Stimulated activated naive CD8-positive, alpha-beta T cell treated with anti-CD3 and anti-CD28 coated beads, Interleukin-15, amount 100 ng/mL, for 72 hours (primary cell): ENCODE measurements around the gene FAR2.

ENCODE experiments used
- ATAC-seq: fragments of 150-1000 bp; cut with Tn5 transposase; 2 replicates; pipeline ENCODE4 v1.10.0; 2021; ENCODE audit warnings: mild to moderate bottlenecking, moderate library complexity
- DNase-seq, 2 donors: peaks; one replicate each; pipeline ENCODE4 v3.0.0; 2021 to 2022
- H3K27ac Mint-ChIP-seq, 2 donors: one replicate each; pipeline ENCODE4 v1.8.0; 2022; ENCODE audit warnings: mild to moderate bottlenecking in 2 of 2, mixed read lengths in 2 of 2, moderate library complexity in 2 of 2
- H3K27me3 Mint-ChIP-seq: one replicate; pipeline ENCODE4 v1.8.0; 2022; ENCODE audit warnings: mixed read lengths
- H3K4me1 Mint-ChIP-seq: one replicate; pipeline ENCODE4 v1.8.0; 2022; ENCODE audit warnings: mild to moderate bottlenecking, mixed read lengths
- H3K4me3 Mint-ChIP-seq, 2 donors: one replicate each; pipeline ENCODE4 v1.8.0; 2022; ENCODE audit warnings: mild to moderate bottlenecking in 2 of 2, mixed read lengths in 2 of 2, moderate library complexity in 1 of 2
- H3K9me3 Mint-ChIP-seq, 2 donors: one replicate each; pipeline ENCODE4 v1.8.0; 2022; ENCODE audit warnings: mixed read lengths in 2 of 2

FAR2 gene

DNA sequence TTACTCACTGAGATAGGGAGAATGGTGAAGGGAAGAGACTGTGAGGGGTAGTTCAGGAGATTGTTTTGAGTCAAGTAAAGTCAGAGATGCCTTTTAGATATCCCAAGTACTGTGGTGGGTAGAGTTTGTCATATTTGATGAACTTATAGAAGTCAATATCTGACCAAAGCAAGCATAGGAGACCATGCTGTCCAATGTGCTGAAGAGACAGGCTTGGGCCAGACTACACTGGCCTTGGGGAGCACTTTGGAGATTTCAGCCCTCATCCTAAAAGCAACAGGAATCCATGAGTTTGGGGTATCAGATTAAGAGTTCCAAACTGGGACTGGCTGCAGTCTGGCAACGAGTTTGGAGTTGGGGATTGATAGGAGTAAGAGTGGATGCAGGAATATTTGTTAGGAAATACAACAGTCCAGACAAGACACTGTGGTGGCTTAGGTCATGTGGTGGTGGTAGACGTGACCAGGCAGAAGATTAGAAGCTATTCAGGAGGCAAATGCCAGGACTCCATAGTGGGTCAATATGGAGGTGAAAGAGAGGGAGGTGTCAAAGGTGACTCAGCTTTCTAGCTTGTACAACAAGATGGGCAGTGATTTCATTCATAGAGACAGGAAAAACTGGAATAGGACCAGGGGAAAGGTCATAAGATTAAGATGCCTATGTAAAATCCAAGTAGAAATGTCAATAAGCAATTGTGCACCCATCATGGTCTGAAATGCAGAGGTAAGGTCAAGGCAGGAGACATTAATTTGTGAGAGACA lies 81.9 kb downstream of the FAR2 start:
- no peak for ATAC-seq
- H3K4me3 Mint-ChIP-seq, result no peak overlapping the region
- DNase-seq, result no peak
- no peak overlapping the region for H3K27ac Mint-ChIP-seq
- H3K9me3 Mint-ChIP-seq, result no peaks in the 10 kb centered on the region
- H3K4me1 Mint-ChIP-seq, result no peaks in the 10 kb centered on the region
- H3K27me3 Mint-ChIP-seq, result no peaks in the 10 kb centered on the region

DNA sequence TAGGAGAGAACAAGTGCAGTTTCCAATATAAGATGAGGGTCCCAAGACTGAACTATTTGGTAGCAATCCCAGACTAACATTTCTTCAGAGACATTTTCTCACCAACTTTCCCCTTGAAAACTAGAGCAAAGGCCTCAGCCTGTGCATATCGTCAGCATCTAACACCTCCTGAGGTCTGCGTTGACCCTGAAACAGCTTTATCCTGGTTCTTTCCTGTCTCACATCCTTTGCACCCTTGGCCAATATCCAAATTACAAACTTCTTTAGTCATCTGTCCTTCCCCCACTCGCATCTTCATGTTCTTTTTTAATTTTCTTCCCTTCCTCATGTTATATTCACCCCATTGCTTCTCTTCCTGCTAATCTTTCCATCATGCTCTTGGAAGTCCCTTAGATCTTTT lies 83.0 kb downstream of the FAR2 start:
- Mint-ChIP-seq H3K4me1 (no peaks in the 10 kb centered on the region), H3K9me3 (no peaks in the 10 kb centered on the region), H3K27me3 (no peaks in the 10 kb centered on the region), H3K27ac (no peak overlapping the region), H3K4me3 (no peak overlapping the region)
- DNase-seq, result no peak
- ATAC-seq, result no peak

DNA sequence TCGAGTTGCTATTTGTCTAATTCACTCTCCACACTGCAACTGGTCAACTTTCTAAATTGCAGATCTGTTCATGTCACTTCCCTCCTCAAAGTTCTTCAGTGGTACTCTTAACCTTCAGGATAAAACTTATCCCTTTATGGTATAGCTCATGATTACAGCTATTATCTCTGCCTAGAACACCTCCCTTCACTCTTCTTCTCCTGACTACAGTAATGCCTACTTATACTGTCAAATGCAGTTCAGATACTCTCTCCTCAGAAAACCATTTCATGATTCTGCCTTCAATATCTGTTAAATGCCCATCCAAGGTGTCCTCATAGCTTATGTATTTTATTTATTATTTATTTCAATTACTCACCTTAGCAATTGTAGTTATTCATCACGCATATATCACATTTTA lies 85.5 kb downstream of the FAR2 start:
- H3K27me3 Mint-ChIP-seq, result no peaks in the 10 kb centered on the region
- no peak overlapping the region for H3K4me3 Mint-ChIP-seq
- H3K4me1 Mint-ChIP-seq, result no peaks in the 10 kb centered on the region
- DNase-seq (no peak), ATAC-seq (no peak)
- no peak overlapping the region for H3K27ac Mint-ChIP-seq
- no peaks in the 10 kb centered on the region for H3K9me3 Mint-ChIP-seq

DNA sequence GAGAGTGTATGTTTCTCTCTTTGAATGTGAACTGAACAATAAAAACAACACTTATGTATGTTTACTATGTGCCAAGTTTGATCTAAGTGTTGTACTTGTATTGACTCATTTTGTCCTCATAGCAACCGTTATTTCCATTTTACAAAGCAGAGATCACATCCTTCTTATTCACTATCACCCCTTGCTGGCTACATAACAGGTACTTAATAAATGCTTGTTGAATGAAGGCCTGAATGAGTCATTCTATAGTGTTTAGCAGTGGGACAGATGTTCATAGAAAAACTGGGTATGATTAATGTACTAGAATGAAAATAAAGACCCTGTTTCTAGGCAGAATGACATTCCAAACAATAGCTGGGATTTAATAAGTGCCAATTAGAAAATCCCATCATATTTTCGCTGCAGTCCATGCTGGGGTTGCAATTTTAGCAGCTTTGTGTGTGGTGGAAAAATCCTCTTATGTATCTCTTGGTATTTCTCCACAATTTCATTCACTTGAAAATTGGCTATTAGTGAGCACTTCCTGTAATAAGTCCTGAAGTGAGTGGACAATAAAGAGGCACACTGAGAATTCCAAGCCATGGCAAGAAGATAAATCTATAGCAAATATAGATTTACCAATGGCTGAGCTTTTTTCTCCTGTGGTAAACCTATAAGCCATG lies 86.0 kb downstream of the FAR2 start:
- no peak for DNase-seq
- no peak for ATAC-seq

DNA sequence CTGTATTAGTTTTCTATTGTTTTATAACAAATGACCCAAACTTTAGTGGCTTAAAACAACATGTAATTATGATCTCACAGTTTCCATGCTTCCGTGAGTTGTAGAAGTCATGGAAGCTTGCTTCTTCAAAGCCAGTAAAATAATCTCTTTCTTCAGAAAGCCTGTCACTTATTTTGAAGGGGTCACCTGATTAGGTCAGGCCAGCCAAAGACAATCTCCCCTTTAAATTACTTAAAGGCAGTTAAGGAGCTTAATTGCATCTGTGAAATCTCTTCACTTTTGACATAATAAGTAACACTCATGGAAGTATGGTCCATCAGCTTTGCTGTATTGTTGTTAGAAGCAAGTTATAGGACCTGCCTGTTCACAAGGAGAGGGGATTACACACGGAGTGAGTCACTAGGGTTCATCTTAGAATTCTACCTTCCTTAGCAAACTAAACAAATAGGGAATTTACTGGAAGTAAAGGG lies 89.8 kb downstream of the FAR2 start:
- no peak overlapping the region for H3K27ac Mint-ChIP-seq
- H3K4me3 Mint-ChIP-seq, result no peak overlapping the region
- H3K9me3 Mint-ChIP-seq, result no peaks in the 10 kb centered on the region
- ATAC-seq, result no peak
- H3K27me3 Mint-ChIP-seq, result no peaks in the 10 kb centered on the region
- peaks cover 18% of the 10 kb centered on the region for H3K4me1 Mint-ChIP-seq
- no peak for DNase-seq

More for the DNA sequence above, 86.0 kb downstream of the FAR2 start:
- H3K9me3 Mint-ChIP-seq, result no peaks in the 10 kb centered on the region
- H3K4me3 Mint-ChIP-seq, result no peak overlapping the region
- no peaks in the 10 kb centered on the region for H3K4me1 Mint-ChIP-seq
- H3K27me3 Mint-ChIP-seq, result no peaks in the 10 kb centered on the region
- no peak overlapping the region for H3K27ac Mint-ChIP-seq

DNA sequence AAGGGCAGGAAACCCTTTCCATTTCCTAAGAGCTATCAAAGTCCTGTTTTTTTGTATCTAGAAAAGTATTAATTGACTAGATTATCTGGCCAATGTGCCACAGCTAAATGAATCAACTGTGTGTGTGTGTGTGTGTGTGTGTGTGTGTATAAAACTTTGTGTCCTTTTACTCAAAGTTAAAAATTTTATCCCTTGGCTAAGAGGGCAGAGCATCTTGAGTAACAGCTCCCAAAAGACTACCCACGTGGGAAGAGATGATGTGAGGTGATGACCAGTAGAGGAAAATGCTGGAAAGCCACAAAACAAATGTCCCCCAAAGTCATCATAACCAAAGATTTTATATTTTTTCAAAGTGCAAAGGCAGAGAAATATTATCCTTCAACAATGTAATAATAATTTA lies 90.3 kb downstream of the FAR2 start:
- H3K4me1 Mint-ChIP-seq, result peaks cover 18% of the 10 kb centered on the region
- H3K9me3 Mint-ChIP-seq, result no peaks in the 10 kb centered on the region
- H3K27me3 Mint-ChIP-seq, result no peaks in the 10 kb centered on the region
- DNase-seq, result no peak
- no peak for ATAC-seq
- H3K4me3 Mint-ChIP-seq, result no peak overlapping the region
- no peak overlapping the region for H3K27ac Mint-ChIP-seq

DNA sequence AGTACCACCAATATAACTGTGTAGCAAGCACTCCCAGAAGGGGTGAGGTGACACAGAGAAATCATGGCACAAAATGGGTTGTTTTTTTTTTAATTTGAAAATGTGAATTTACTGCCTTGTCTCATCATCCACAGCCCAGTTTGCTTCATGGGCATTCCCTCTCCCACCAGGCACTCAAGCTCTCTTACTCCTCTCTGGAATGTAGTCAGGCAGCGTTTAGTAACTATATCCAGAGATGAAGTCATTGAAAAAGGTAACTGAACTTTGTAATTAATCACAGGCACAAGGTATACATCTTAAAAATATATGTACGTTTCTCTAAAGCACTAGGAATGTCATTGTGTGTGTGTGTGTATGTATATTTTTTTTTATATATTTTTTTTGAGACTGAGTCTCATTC lies 91.4 kb downstream of the FAR2 start:
- peaks cover 18% of the 10 kb centered on the region for H3K4me1 Mint-ChIP-seq
- no peak overlapping the region for H3K27ac Mint-ChIP-seq
- no peak overlapping the region for H3K4me3 Mint-ChIP-seq
- ATAC-seq (no peak), DNase-seq (no peak)
- H3K9me3 Mint-ChIP-seq, result no peaks in the 10 kb centered on the region
- H3K27me3 Mint-ChIP-seq, result no peaks in the 10 kb centered on the region

DNA sequence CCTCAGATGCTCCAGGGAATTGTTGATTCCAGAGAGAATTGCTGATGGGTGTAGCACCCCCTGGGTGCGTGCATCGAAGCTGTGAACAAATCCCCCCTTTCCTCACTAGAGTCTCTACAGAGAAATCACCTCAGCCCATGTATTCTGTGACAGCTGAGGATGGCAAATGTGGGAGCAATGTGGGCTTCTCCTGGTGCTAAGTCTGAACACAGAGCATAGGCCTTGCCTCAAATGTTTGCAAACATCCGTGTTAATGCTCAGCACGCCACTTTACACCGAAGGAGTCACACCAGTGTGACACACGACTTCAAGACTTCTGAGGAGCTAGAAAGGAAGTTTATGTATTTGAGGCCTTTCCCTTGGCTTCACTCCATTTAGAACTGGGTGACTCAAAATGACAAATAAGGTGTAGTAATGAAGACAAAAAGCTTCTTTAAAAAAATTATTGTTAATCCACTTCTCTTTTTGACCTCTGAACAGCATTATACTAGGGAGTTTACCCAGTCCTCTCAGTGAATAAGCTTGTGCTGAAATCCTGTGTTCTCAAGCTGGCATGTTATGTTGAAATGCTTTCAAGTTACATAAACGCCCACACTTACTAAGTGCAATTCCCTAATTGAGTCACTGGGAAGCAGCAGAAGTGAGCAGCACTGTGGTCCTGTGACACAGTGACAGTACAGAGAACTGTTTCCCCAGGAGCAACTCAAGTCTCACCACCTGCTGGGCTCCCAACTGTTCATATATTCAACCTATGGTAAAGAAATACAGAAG lies 92.9 kb downstream of the FAR2 start:
- H3K27ac Mint-ChIP-seq, result peak overlapping the region; percentile 13 to 72

DNA sequence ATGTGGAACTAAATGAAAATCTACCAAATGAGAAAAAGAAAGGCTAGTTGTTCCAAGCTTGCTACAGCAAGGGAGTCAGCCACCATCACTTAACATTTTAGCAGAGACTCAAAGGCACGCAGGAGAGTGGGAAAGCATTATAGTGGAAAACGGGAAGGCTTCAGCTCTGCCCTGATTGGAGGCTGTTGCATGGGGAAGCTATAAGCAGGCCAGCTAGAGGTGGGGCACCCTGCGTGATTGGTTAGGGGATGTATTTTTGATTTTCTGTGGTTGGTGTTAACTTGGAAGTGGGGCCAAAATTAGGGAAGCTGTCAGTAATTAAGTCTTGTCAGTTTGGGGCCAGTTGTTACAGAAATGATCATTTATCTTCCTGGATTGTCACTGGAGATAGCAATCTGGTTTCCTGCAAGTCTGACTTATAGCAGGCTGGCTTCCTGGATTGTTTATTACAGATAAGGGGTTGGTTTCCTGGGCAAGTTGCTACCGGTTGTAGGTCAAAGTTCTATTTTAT lies 93.9 kb downstream of the FAR2 start:
- Mint-ChIP-seq H3K27ac (no peak overlapping the region), H3K27me3 (no peaks in the 10 kb centered on the region), H3K4me1 (peaks cover 18% of the 10 kb centered on the region), H3K4me3 (no peak overlapping the region), H3K9me3 (no peaks in the 10 kb centered on the region)
- DNase-seq (no peak), ATAC-seq (no peak)

More for the DNA sequence above, 92.9 kb downstream of the FAR2 start:
- Mint-ChIP-seq H3K4me1 (peaks cover 18% of the 10 kb centered on the region), H3K4me3 (no peak overlapping the region), H3K9me3 (no peaks in the 10 kb centered on the region), H3K27me3 (no peaks in the 10 kb centered on the region)
- no peak for DNase-seq
- peak; percentile 89 for ATAC-seq

DNA sequence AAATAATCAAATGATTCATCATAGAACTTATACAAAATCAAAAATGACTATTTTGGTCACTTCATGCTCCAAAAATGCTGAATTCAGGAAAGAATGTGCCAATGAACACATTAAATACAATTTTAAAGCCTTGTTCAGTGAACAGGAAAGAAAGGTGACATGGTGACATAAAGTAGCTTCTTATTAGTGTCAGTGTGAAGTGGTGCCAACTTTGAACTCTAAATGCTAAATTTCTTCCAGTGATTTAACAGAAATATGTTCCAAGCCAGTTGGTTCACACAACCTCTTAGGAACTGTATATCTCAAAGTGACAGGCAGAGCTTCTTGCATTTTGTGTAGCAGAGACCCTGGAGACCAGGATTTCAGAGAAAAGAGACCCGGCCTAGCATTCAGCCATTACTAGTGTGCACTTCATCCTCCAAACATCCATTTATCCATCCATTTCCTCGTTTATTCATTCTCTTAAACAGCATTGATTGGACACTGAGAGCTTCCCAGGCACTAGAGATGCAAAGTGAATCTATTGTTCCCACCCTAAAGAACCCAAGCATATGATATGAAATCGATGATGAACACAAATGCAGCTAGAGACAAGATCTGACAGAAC lies 95.2 kb downstream of the FAR2 start:
- H3K27me3 Mint-ChIP-seq, result no peaks in the 10 kb centered on the region
- H3K27ac Mint-ChIP-seq, result no peak overlapping the region
- no peak for DNase-seq
- H3K4me1 Mint-ChIP-seq, result peaks cover 18% of the 10 kb centered on the region
- no peaks in the 10 kb centered on the region for H3K9me3 Mint-ChIP-seq
- no peak for ATAC-seq
- no peak overlapping the region for H3K4me3 Mint-ChIP-seq

DNA sequence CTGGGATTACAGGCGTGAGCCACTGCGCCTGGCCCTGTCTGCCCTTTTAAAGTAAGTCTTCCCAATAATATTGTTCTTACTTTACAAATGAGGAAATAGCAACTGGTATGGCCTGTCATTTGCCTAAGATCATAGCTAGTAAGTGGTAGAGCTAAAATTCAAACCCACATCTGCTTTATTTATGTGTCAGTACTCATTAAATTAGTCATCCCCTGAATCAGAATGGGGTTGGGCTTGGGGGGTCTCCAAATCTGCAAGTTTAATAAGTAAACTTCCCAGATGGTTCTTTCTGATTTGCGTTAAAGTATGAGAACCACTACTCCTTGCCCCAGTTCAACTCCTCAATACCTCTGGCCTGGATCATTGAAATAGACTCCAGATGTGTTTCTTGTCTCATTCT lies 96.2 kb downstream of the FAR2 start:
- no peaks in the 10 kb centered on the region for H3K27me3 Mint-ChIP-seq
- no peak overlapping the region for H3K4me3 Mint-ChIP-seq
- DNase-seq (no peak), ATAC-seq (no peak)
- peaks cover 18% of the 10 kb centered on the region for H3K4me1 Mint-ChIP-seq
- no peak overlapping the region for H3K27ac Mint-ChIP-seq
- H3K9me3 Mint-ChIP-seq, result no peaks in the 10 kb centered on the region

DNA sequence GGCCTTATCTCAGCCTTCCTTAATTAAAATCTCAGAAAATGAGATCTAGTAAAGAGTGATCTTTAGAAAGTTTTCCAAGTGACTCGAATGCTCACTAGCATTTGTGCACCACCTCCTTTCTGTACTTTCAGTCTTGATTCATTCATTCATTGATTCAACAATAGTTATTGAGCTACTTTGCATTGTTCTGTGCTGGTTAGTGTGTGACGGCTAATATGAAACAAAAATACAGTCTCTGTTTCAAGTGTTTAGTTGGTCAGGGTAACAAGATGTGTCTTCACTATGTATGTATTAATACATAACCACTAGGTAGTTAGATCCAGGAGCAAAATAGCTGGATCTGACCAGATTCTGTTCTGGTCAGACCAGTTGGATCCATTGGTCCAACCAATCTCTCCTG lies 100.9 kb downstream of the FAR2 start:
- no peaks in the 10 kb centered on the region for H3K4me1 Mint-ChIP-seq
- H3K27me3 Mint-ChIP-seq, result no peaks in the 10 kb centered on the region
- no peak for ATAC-seq
- no peak overlapping the region for H3K27ac Mint-ChIP-seq
- H3K4me3 Mint-ChIP-seq, result no peak overlapping the region
- DNase-seq, result no peak
- no peaks in the 10 kb centered on the region for H3K9me3 Mint-ChIP-seq

DNA sequence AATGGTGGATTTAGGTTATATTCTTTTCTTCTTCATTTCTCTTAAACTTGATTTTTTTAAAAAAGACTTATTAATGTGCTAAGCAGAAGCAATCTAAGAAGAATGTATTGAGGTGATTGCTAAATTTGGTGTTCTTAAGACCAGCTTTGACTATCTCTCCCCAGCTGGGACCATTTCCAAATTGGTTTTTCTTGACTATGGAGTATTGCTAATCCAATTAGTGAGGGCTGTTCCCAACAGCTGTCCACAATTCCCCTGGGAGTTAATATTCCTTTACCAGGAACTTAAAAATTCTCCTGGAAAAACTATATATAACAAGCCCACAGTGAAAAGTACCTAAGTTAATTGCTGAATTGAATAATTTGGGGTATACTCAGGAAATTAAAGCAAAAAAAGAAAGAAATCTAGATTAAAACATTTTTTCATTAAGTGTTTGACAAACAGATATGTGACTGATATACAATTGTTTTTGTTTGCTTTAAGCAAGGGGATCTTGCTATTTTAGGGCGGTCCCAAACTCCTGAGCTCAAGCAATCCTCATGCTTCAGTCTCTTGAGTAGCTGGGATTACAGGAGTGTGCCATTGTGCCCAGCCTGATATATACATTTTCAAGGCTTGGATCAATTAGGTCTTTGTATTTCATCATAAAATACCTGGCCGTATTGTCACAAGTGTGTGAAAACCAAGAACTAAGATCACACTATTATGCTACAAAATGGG lies 105.0 kb downstream of the FAR2 start:
- Mint-ChIP-seq H3K9me3 (no peaks in the 10 kb centered on the region), H3K27ac (no peak overlapping the region), H3K4me1 (no peaks in the 10 kb centered on the region), H3K4me3 (no peak overlapping the region), H3K27me3 (no peaks in the 10 kb centered on the region)
- ATAC-seq (no peak), DNase-seq (no peak)

DNA sequence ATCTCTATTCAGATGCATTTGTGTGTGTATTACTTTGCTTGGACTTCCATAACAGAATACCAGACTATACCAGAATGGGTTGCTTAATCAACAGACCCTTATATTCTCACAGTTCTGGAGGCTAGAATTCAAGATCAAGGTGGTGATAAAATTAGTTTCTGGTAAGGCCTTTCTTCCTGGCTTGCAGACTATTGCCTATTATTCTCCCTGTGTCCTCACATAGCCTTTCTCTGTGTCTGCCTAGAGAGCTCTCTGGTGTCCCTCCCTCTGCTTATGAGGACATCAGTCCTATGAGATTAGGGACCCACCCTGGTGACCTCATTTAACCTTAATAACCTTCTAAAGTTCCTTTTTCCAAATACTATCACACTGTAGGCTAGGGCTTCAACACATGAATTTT lies 106.0 kb downstream of the FAR2 start:
- no peak overlapping the region for H3K4me3 Mint-ChIP-seq
- H3K9me3 Mint-ChIP-seq, result no peaks in the 10 kb centered on the region
- no peaks in the 10 kb centered on the region for H3K4me1 Mint-ChIP-seq
- H3K27ac Mint-ChIP-seq, result no peak overlapping the region
- ATAC-seq, result no peak
- H3K27me3 Mint-ChIP-seq, result no peaks in the 10 kb centered on the region
- no peak for DNase-seq

DNA sequence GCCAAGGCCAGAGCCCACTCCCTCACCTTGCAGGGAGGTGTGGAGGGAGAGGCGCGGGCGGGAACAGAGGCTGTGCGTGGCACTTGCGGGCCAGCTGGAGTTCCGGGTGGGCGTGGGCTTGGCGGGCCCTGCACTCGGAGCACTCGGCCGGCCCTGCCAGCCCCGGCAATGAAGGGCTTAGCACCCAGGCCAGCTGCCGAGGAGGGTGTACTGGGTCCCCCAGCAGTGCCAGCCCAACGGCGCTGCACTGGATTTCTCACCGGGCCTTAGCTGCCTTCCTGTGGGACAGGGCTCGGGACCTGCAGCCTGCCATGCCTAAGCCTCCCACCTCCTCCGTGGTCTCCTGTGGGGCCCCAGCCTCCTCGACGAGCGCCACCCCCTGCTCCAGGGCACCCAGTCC lies 107.5 kb downstream of the FAR2 start:
- peaks cover 11 to 14% of the 10 kb centered on the region in 2 donors for H3K9me3 Mint-ChIP-seq
- no peak overlapping the region for H3K4me3 Mint-ChIP-seq

More for the DNA sequence above, 107.5 kb downstream of the FAR2 start:
- DNase-seq, result no peak
- no peaks in the 10 kb centered on the region for H3K4me1 Mint-ChIP-seq
- H3K27ac Mint-ChIP-seq, result no peak overlapping the region
- no peaks in the 10 kb centered on the region for H3K27me3 Mint-ChIP-seq
- no peak for ATAC-seq
